ENCODE results near the gene PIGL.

The PIGL gene

DNA sequence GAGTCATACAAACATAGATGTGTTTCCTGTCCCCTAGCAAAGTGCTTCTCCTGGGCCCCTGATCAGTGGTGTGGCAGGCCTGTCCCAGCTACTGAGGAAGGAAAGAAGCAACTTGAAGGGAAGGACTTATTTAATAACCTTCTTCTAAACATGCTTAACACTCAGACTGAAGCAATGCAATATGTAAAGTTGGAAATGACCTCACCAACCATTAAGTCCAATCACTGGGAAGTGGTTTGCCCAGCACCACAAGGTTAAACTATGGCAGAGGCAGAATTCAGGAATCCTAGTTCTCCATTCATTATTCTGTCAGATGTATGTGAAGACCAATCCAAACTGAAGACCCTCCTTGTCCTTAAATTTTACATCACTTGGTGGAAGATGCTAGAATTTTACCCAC, 97.2 kb downstream of the PIGL start:
- in situ Hi-C loops (cut with HindIII; ENCODE audit: low sequenced_read_pairs) = no loop called here
- H3K4me3 ChIP-seq (ENCODE audit: low read depth, low read length) = no peak overlapping the region
- peak; percentile 29 for DNase-seq (ENCODE audit: low read depth, low spot score)
- TF ChIP-seq, protein P1, sequence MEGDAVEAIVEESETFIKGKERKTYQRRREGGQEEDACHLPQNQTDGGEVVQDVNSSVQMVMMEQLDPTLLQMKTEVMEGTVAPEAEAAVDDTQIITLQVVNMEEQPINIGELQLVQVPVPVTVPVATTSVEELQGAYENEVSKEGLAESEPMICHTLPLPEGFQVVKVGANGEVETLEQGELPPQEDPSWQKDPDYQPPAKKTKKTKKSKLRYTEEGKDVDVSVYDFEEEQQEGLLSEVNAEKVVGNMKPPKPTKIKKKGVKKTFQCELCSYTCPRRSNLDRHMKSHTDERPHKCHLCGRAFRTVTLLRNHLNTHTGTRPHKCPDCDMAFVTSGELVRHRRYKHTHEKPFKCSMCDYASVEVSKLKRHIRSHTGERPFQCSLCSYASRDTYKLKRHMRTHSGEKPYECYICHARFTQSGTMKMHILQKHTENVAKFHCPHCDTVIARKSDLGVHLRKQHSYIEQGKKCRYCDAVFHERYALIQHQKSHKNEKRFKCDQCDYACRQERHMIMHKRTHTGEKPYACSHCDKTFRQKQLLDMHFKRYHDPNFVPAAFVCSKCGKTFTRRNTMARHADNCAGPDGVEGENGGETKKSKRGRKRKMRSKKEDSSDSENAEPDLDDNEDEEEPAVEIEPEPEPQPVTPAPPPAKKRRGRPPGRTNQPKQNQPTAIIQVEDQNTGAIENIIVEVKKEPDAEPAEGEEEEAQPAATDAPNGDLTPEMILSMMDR (IDR thresholded peaks at IDR 0.05; ENCODE audit: low read depth, low read length) = no peak

DNA sequence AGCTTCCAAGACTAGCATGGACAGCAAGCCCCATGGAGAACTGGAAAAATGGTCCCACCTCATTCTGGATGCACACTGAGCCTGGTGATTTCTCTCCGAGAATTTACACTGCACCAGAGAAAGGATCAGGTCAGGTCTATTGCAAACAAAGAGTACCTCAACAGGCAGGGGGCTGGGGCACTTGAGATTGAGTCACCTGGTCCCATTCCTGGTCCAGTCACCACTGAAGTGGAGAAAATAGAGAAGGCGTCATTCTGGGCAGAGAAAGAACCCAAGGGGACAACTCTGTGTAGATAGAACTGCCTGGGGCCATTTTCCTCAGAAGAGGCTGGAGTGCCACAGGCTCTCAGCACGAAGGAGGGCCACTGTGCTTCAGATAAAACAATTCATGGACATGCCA, 97.8 kb downstream of the PIGL start:
- no peak overlapping the region for H3K4me3 ChIP-seq (ENCODE audit: low read depth, low read length)
- in situ Hi-C loops (cut with HindIII; ENCODE audit: low sequenced_read_pairs) = no loop called here
- DNase-seq (ENCODE audit: low read depth, low spot score) = no peak
- TF ChIP-seq, protein P1 (IDR thresholded peaks at IDR 0.05; ENCODE audit: low read depth, low read length) = no peak

DNA sequence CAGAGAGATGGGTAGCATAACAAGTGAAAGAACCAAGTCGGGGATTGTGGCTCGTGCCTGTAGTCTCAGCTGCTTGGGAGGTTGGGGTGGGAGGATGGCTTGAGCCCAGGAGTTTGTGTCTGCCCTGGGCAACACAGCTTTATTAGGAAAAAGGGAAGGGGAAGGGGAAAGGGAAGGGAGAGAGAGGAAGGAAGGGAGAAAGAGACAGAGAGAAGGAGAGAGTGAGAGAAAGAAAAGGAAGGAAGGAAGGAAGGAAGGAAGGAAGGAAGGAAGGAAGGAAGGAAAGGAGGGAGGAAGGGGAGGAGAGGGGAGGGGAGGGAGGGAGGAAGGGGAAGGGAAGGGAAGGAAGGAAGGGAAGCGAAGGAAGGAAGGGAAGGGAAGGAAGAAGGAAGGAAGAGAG, 103.0 kb downstream of the PIGL start:
- no peak overlapping the region for H3K4me3 ChIP-seq (ENCODE audit: low read depth, low read length)
- DNase-seq (ENCODE audit: low read depth, low spot score) = no peak
- TF ChIP-seq, protein P1 (IDR thresholded peaks at IDR 0.05; ENCODE audit: low read depth, low read length) = no peak
- in situ Hi-C loops (cut with HindIII; ENCODE audit: low sequenced_read_pairs) = no loop called here

DNA sequence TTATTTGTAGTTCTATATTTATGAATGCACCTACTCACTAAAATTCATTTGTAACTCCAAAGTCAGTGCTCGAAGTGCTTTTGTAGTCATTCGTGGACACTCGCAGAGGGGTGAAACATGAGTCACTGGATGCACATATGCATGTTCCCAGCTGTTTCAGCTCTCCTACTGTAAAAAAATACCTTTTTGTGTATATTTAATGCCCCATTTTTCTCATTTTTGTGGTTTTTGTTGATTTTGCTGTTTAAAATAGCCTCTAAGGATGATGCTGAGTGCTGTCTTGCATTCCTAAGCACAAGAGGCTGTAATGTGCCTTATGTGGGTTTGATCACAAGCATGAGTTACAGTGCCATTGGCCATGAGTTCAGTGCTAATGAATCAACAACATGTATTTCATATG, 105.6 kb downstream of the PIGL start:
- no peak overlapping the region for H3K4me3 ChIP-seq (ENCODE audit: low read depth, low read length)
- in situ Hi-C loops (cut with HindIII; ENCODE audit: low sequenced_read_pairs) = no loop called here
- DNase-seq (ENCODE audit: low read depth, low spot score) = peak; percentile 76
- TF ChIP-seq, protein P1 (IDR thresholded peaks at IDR 0.05; ENCODE audit: low read depth, low read length) = no peak

DNA sequence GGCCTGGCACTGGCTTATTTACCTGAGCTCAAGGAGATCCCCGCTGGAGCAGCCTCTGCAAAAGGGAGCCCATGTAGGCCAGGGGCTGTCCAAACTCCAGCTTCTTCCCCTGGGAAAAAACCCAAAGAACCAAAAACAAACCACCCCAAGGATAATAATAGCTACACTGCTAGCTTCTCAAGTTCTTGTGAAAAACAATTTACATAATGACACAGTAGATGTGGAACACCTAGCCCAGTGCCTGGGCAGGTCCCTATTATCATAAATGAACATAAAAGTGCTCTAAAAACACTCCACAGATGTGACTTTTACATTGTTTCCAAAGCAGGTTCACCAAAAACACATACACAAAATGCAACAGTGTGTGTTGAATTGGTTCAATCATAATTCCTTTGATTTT, 109.0 kb downstream of the PIGL start:
- in situ Hi-C loops (cut with HindIII; ENCODE audit: low sequenced_read_pairs) = no loop called here
- H3K4me3 ChIP-seq (ENCODE audit: low read depth, low read length) = no peak overlapping the region
- DNase-seq (ENCODE audit: low read depth, low spot score) = no peak
- TF ChIP-seq, protein P1 (IDR thresholded peaks at IDR 0.05; ENCODE audit: low read depth, low read length) = no peak

DNA sequence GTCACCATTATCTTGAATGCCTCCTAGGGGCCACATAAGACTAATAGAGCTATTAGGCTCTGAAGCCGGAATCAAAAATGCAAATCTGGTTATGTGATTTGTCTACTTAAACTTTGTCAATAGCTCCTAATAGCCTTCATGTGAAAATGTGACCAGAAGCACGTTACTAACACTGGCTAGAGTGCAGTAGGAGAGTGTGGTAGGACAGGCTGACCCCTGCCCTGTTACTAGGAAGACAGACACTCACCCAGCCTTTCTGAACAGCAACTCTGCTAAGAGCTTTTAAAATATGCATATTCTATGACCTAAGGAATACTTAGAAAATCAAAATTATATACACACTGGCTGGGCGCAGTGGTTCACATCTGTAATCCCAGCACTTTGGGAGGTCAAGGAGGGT, 110.0 kb downstream of the PIGL start:
- in situ Hi-C loops (cut with HindIII; ENCODE audit: low sequenced_read_pairs) = no loop called here
- no peak for DNase-seq (ENCODE audit: low read depth, low spot score)
- no peak overlapping the region for H3K4me3 ChIP-seq (ENCODE audit: low read depth, low read length)
- TF ChIP-seq, protein P1 (IDR thresholded peaks at IDR 0.05; ENCODE audit: low read depth, low read length) = no peak

DNA sequence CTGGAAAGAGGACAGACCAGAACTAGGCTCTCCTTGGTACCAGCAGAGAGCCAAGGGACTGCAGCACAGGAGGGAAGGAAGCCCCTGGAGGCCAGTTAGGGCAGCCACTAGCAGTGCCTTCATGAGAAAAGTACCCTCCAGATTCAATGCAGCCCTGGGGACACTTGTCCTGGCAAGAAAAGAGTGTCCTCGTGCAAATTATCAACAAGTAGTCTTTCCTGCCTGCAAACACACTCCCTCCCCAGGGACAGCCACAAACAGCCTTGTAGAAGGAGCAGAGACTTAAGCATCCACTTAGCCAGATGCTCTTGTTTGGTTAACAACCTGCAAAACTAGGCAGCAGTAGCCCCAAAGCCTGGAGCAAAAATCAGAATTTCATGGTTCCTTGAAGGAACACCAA, 112.0 kb downstream of the PIGL start:
- in situ Hi-C loops (cut with HindIII; ENCODE audit: low sequenced_read_pairs) = no loop called here
- TF ChIP-seq, protein P1 (IDR thresholded peaks at IDR 0.05; ENCODE audit: low read depth, low read length) = peak; percentile 29
- DNase-seq (ENCODE audit: low read depth, low spot score) = peak; percentile 33

More for the DNA sequence above, 112.0 kb downstream of the PIGL start:
- no peak overlapping the region for H3K4me3 ChIP-seq (ENCODE audit: low read depth, low read length)
